Thoracic aorta (tissue), 2 donors: ENCODE data around the gene DDX1. TPM values are rescaled to one million over a fixed set of nuclear protein-coding genes. Genes with fewer than 3 reads are reported as not detected.

Experiments used
- ATAC-seq: fragments of 150-250 bp; one replicate; pipeline ENCODE4 v1.8.0; 2017; ENCODE audit warnings: low read depth; ENCODE audit not compliant: insufficient number of reproducible peaks, low FRiP score
- DNase-seq: peaks from one replicate; pipeline ENCODE4 v3.0.0-alpha.2; 2020; ENCODE audit warnings: low spot score
- H3K27ac ChIP-seq, 2 donors: fragments of 200-600 bp; sonication (generic); 1 replicate in 1 of 2; 2 replicates in 1 of 2; pipeline ENCODE4 v1.5.1; 2016; ENCODE audit warnings: mild to moderate bottlenecking in 2 of 2, moderate library complexity in 2 of 2
- H3K27me3 ChIP-seq: fragments of 200-600 bp; sonication (generic); replicated peaks from 2 replicates; pipeline ENCODE4 v1.6.0; 2016; ENCODE audit warnings: mild to moderate bottlenecking; ENCODE audit not compliant: insufficient read depth
- H3K36me3 ChIP-seq: fragments of 200-600 bp; sonication (generic); one replicate; pipeline ENCODE4 v1.5.1; 2016
- H3K4me1 ChIP-seq, 2 donors: fragments of 200-600 bp; sonication (generic); 1 replicate in 1 of 2; 2 replicates in 1 of 2; pipeline versions ENCODE4 v1.5.1 to v1.6.0; 2016; ENCODE audit warnings: low read depth in 2 of 2, mild to moderate bottlenecking in 1 of 2; ENCODE audit not compliant: control insufficient read depth in 1 of 2
- H3K4me3 ChIP-seq: fragments of 200-600 bp; sonication (generic); 2 replicates; pipeline ENCODE4 v1.5.1; 2016; ENCODE audit warnings: mild to moderate bottlenecking
- H3K9me3 ChIP-seq: fragments of 200-600 bp; sonication (generic); 2 replicates; pipeline ENCODE4 v1.5.1; 2016
- CTCF ChIP-seq: fragments of 200-600 bp; sonication (generic); IDR thresholded peaks from one replicate; pipeline ENCODE4 v1.5.1; 2019; ENCODE audit warnings: antibody characterized with exemption
- total RNA-seq, 2 donors: library from RNA; depleted of rRNA; stranded (reverse); fragments of >200 nt; gene quantifications; one replicate each; pipeline versions ENCODE4 v1.1.0 to v1.2.3, GENCODE V29; 2016

The DDX1 gene
- total RNA-seq, 2 donors from 2014 or later, result 58.3 to 61.3 TPM

- no peak for TF ChIP-seq CTCF
- DNase-seq (no peak), ATAC-seq (no peak)
- Histone ChIP-seq H3K27me3 (no peaks in the 10 kb centered on the region), H3K4me3 (no peak overlapping the region), H3K4me1 (no peaks in the 10 kb centered on the region), H3K9me3 (no peaks in the 10 kb centered on the region), H3K36me3 (peaks cover 44% of the 10 kb centered on the region), H3K27ac (no peak overlapping the region)
Observed at GRCh38 chr2:15623481-15623796, 31.8 kb downstream of the DDX1 start.

GRCh38 chr2:15623898-15624541, 32.4 kb downstream of the DDX1 start:
- ATAC-seq (no peak), DNase-seq (no peak)
- no peaks in the 10 kb centered on the region for H3K4me1 ChIP-seq
- no peak overlapping the region for H3K27ac ChIP-seq
- no peak for TF ChIP-seq CTCF
- no peaks in the 10 kb centered on the region for H3K9me3 ChIP-seq
- H3K27me3 ChIP-seq, result no peaks in the 10 kb centered on the region
- peaks cover 39% of the 10 kb centered on the region for H3K36me3 ChIP-seq
- H3K4me3 ChIP-seq, result no peak overlapping the region

- ATAC-seq (no peak), DNase-seq (no peak)
- Histone ChIP-seq H3K4me1 (no peaks in the 10 kb centered on the region), H3K36me3 (peaks cover 39% of the 10 kb centered on the region), H3K27me3 (no peaks in the 10 kb centered on the region), H3K4me3 (no peak overlapping the region), H3K27ac (no peak overlapping the region), H3K9me3 (no peaks in the 10 kb centered on the region)
- TF ChIP-seq CTCF, result no peak
Observed at GRCh38 chr2:15624903-15625302, 33.2 kb downstream of the DDX1 start.

- H3K36me3 ChIP-seq, result peaks cover 34% of the 10 kb centered on the region
- no peak for DNase-seq
- no peak for TF ChIP-seq CTCF
- no peaks in the 10 kb centered on the region for H3K9me3 ChIP-seq
- H3K4me1 ChIP-seq, result peaks cover 0 to 3% of the 10 kb centered on the region in 2 donors
- H3K27ac ChIP-seq, result no peak overlapping the region
- H3K4me3 ChIP-seq, result no peak overlapping the region
- no peak for ATAC-seq
- no peaks in the 10 kb centered on the region for H3K27me3 ChIP-seq
Observed at GRCh38 chr2:15625344-15626036, 33.8 kb downstream of the DDX1 start.

GRCh38 chr2:15626126-15626525, 34.5 kb downstream of the DDX1 start:
- Histone ChIP-seq H3K4me3 (no peak overlapping the region), H3K36me3 (peaks cover 31% of the 10 kb centered on the region), H3K4me1 (peaks cover 0 to 3% of the 10 kb centered on the region in 2 donors), H3K9me3 (no peaks in the 10 kb centered on the region), H3K27ac (no peak overlapping the region), H3K27me3 (no peaks in the 10 kb centered on the region)
- no peak for ATAC-seq
- TF ChIP-seq CTCF, result no peak
- no peak for DNase-seq
